Endothelial cell of umbilical vein (primary cell): ENCODE data around the gene STEAP1.
"Not testable (repeated sequence)": the region's sequence is repeated elsewhere in the genome, so short reads cannot be mapped to it uniquely, and the experiment has no call there.

Source experiments
- CTCF ChIP-seq, 2 donors: IDR thresholded peaks; 1 replicate in 1 of 2; 2 replicates in 1 of 2; pipeline ENCODE4 v1.5.1; 2011; ENCODE audit warnings: low read length in 2 of 2, mild to moderate bottlenecking in 2 of 2, moderate library complexity in 2 of 2, control low read depth in 1 of 2, inconsistent platforms in 1 of 2, low read depth in 1 of 2; ENCODE audit not compliant: insufficient read depth in 1 of 2; ENCODE audit errors: extremely low read depth in 1 of 2
- EZH2 ChIP-seq: IDR thresholded peaks from 2 replicates; pipeline ENCODE4 v1.6.1; 2012; ENCODE audit warnings: borderline replicate concordance, low read depth, mild to moderate bottlenecking, moderate library complexity, low read length, inconsistent platforms; ENCODE audit not compliant: severe bottlenecking
- JUN ChIP-seq: IDR thresholded peaks from 2 replicates; pipeline ENCODE4 v1.6.1; 2011; ENCODE audit warnings: borderline replicate concordance, low read depth; ENCODE audit not compliant: insufficient read length, insufficient read depth
- MAX ChIP-seq: IDR thresholded peaks from 2 replicates; pipeline ENCODE4 v1.6.1; 2011; ENCODE audit not compliant: insufficient read depth, insufficient read length
- MYC ChIP-seq: IDR thresholded peaks from one replicate; pipeline ENCODE4 v1.6.1; 2011; ENCODE audit warnings: mild to moderate bottlenecking, low read depth, low read length

GRCh38 chr7:90152642-90153253, 1.5 kb upstream of the STEAP1 start:
- peak in 1 of 2 donors; percentile 20 for TF ChIP-seq CTCF (IDR thresholded peaks at IDR 0.05; ENCODE audit: extremely low read depth in 1 of 2, insufficient read depth in 1 of 2, low read depth in 1 of 2, low read length in 2 of 2)
- TF ChIP-seq MYC, MAX, EZH2, JUN: not testable (repeated sequence)
